ENCODE results near the gene KCNK4.

DNA sequence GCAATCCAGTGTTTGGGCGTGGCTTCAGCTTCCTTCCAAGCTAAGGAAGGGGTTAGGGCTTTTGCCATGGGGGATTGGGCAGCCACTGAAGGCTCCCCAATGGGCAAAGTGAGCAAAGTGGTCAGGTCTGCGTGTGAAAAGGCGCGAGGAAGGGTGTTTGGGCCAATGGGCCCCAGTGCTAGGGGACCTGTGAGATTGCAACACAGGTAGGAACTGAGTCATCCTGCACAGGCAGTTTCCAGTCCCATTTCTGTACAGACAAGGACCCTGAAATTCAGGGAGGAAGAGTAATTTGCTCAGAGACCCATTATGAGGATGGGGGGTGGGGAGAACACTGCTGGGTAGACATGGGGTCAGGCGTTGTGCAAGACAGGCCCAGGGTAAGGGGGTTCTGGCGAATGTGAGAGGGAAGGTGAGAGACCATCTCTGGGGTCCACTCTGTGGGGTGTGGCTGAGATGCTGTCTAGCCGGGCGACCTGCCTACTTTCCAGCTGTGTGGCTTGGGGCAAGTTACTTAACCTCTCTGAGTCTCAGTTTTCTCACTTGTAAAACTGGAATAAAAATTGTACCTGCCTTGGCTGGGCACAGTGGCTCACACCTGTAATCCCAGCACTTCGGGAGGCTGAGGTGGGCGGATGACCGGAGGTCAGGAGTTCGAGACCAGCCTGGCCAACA lies 56.2 kb downstream of the KCNK4 start:
- TF ChIP-seq, protein P1, sequence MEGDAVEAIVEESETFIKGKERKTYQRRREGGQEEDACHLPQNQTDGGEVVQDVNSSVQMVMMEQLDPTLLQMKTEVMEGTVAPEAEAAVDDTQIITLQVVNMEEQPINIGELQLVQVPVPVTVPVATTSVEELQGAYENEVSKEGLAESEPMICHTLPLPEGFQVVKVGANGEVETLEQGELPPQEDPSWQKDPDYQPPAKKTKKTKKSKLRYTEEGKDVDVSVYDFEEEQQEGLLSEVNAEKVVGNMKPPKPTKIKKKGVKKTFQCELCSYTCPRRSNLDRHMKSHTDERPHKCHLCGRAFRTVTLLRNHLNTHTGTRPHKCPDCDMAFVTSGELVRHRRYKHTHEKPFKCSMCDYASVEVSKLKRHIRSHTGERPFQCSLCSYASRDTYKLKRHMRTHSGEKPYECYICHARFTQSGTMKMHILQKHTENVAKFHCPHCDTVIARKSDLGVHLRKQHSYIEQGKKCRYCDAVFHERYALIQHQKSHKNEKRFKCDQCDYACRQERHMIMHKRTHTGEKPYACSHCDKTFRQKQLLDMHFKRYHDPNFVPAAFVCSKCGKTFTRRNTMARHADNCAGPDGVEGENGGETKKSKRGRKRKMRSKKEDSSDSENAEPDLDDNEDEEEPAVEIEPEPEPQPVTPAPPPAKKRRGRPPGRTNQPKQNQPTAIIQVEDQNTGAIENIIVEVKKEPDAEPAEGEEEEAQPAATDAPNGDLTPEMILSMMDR (IDR thresholded peaks at IDR 0.05): no peak
- TF ChIP-seq POLR2AphosphoS5 (IDR thresholded peaks at IDR 0.05; ENCODE audit: low read depth, low read length): no peak
- no peak for TF ChIP-seq REST (IDR thresholded peaks at IDR 0.05; ENCODE audit: insufficient read depth in 1 of 2, low read depth in 2 of 2, low read length in 1 of 2)
